Cortex of kidney (tissue), 1 donor: ENCODE results near the gene MYADML2.

Experiments used
- DNase-seq: peaks from one replicate; lab custom pipeline; 2025; lab: John Stamatoyannopoulos, UW

The MYADML2 gene

GRCh38 chr17:81899514-81900166, 47.4 kb downstream of the MYADML2 start:
- DNase-seq = no peak

GRCh38 chr17:81898885-81899284, 48.1 kb downstream of the MYADML2 start:
- no peak for DNase-seq

- DNase-seq = no peak
These were observed 48.8 kb downstream of the MYADML2 start for GRCh38 chr17:81898029-81898866.

- no peak for DNase-seq
These were observed 51.6 kb downstream of the MYADML2 start for GRCh38 chr17:81895400-81895799.

GRCh38 chr17:81891303-81891552, 55.8 kb downstream of the MYADML2 start:
- DNase-seq = no peak

- no peak for DNase-seq
These were observed 56.4 kb downstream of the MYADML2 start for GRCh38 chr17:81890447-81891302.
